ENCODE results near the gene ERF.

GRCh38 chr19:42268704-42269477 lies 14.0 kb upstream of the ERF start, which contains the start of gene CIC:
- TF ChIP-seq POLR2A (IDR thresholded peaks at IDR 0.05): peak; percentile 58
- TF ChIP-seq, protein P1, sequence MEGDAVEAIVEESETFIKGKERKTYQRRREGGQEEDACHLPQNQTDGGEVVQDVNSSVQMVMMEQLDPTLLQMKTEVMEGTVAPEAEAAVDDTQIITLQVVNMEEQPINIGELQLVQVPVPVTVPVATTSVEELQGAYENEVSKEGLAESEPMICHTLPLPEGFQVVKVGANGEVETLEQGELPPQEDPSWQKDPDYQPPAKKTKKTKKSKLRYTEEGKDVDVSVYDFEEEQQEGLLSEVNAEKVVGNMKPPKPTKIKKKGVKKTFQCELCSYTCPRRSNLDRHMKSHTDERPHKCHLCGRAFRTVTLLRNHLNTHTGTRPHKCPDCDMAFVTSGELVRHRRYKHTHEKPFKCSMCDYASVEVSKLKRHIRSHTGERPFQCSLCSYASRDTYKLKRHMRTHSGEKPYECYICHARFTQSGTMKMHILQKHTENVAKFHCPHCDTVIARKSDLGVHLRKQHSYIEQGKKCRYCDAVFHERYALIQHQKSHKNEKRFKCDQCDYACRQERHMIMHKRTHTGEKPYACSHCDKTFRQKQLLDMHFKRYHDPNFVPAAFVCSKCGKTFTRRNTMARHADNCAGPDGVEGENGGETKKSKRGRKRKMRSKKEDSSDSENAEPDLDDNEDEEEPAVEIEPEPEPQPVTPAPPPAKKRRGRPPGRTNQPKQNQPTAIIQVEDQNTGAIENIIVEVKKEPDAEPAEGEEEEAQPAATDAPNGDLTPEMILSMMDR (IDR thresholded peaks at IDR 0.05): no peak
